K562 (cell line): ENCODE data around the gene MRTFB. TPM values are rescaled to one million over a fixed set of nuclear protein-coding genes. Genes with fewer than 3 reads are reported as not detected.
A peak's percentile ranks its signal among the peaks of the same experiment; 100 is the strongest.

Source experiments
- ATF7 ChIP-seq: fragments of 450-650 bp; IDR thresholded peaks from 2 replicates; pipeline ENCODE4 v1.7.1; 2014; ENCODE audit warnings: mild to moderate bottlenecking, moderate library complexity
- BRF2 ChIP-seq: IDR thresholded peaks from 3 replicates; pipeline ENCODE4 v1.6.1; 2011; ENCODE audit warnings: borderline replicate concordance, mild to moderate bottlenecking; ENCODE audit not compliant: insufficient read length, insufficient read depth
- CEBPB ChIP-seq: fragments of 450-650 bp; IDR thresholded peaks from 2 replicates; pipeline ENCODE4 v1.6.1; 2016; ENCODE audit warnings: missing genetic modification characterization, missing compliant biosample characterization
- ETV6 ChIP-seq, 3 experiments: fragments of 150-350 bp in 1 of 3; sonication (generic) in 1 of 3; formaldehyde crosslinking in 1 of 3; IDR thresholded peaks; 2 replicates each; pipeline versions ENCODE4 v1.6.1 to v1.8.0; 2014 to 2022; ENCODE audit warnings: borderline replicate concordance in 2 of 3, low read depth in 2 of 3, antibody characterized with exemption in 1 of 3, low read length in 1 of 3, mild to moderate bottlenecking in 1 of 3, missing genetic modification reagents in 1 of 3
- FOXO4 ChIP-seq: fragments of 450-650 bp; formaldehyde crosslinking; IDR thresholded peaks from 2 replicates; pipeline ENCODE4 v1.4.0; 2020; ENCODE audit warnings: mild to moderate bottlenecking, moderate library complexity
- GATA2 ChIP-seq: sonication (generic); formaldehyde crosslinking; IDR thresholded peaks from 2 replicates; pipeline ENCODE4 v1.4.0; 2020; ENCODE audit warnings: mild to moderate bottlenecking, missing genetic modification reagents
- KAT8 ChIP-seq: fragments of 450-650 bp; IDR thresholded peaks from 2 replicates; pipeline ENCODE4 v1.6.1; 2016; ENCODE audit warnings: low read depth, mild to moderate bottlenecking
- MEF2A ChIP-seq: IDR thresholded peaks from 2 replicates; pipeline ENCODE4 v1.6.1; 2011; ENCODE audit warnings: low read depth, mild to moderate bottlenecking, low read length, moderate library complexity; ENCODE audit not compliant: control insufficient read depth
- SFPQ ChIP-seq: fragments of 200-400 bp; formaldehyde crosslinking; IDR thresholded peaks from 2 replicates; pipeline ENCODE4 v1.6.1; 2017; ENCODE audit warnings: mild to moderate bottlenecking, low read depth, low read length, moderate library complexity
- SNAPC5 ChIP-seq: fragments of 250-450 bp; sonication (Bioruptor Pico); IDR thresholded peaks from 2 replicates; pipeline ENCODE4 v1.8.0; 2021; ENCODE audit warnings: moderate library complexity, mild to moderate bottlenecking, inconsistent platforms
- STAT5A ChIP-seq: IDR thresholded peaks from 2 replicates; pipeline ENCODE4 v1.6.1; 2012; ENCODE audit warnings: low read length, inconsistent platforms, borderline replicate concordance
- ZNF184 ChIP-seq: sonication (generic); formaldehyde crosslinking; IDR thresholded peaks from 2 replicates; pipeline ENCODE4 v1.5.0; 2020; ENCODE audit warnings: missing genetic modification reagents
- ZNF609 ChIP-seq: sonication (generic); formaldehyde crosslinking; IDR thresholded peaks from 2 replicates; pipeline ENCODE4 v1.8.1; 2023; ENCODE audit warnings: missing genetic modification reagents, mild to moderate bottlenecking, borderline replicate concordance
- polyA plus RNA-seq, 8 experiments: library from polyadenylated mRNA; depleted of rRNA in 4 of 8; stranded (reverse) in 5 of 8; unstranded in 3 of 8; fragments of >200 nt; fragmentation: Nextera tagmentation in 2 of 8; fragmentation: Illumina TruSeq in 1 of 8; extraction: Ambion mirVana in 2 of 8; extraction: Trizol in 1 of 8; gene quantifications; 2 replicates each; pipeline versions ENCODE4 v1.2.1 to v1.2.3, GENCODE V29; 2011 to 2014; ENCODE audit warnings: inconsistent platforms in 1 of 8, missing spikeins in 1 of 8
- total RNA-seq, 7 experiments: library from RNA; depleted of rRNA in 6 of 7; stranded (reverse); fragments of >200 nt in 6 of 7; fragmentation: Illumina TruSeq in 2 of 7; extraction: Trizol in 2 of 7; gene quantifications; 2 replicates each; pipeline versions ENCODE4 v1.2.1 to v1.2.3, GENCODE V29; 2011 to 2021; ENCODE audit warnings: low replicate concordance in 1 of 7

Gene MRTFB
- total and polyA plus RNA-seq, 9 of the 15 experiments (the other 6 are each of a cell fraction or from before 2014, with no cell fraction given), result 2.2 to 12.7 (median 7.0) TPM

- no peak for TF ChIP-seq SFPQ
- no peak for TF ChIP-seq MEF2A
- no peak; the same call in 1 of the 2 replicates for TF ChIP-seq STAT5A
- TF ChIP-seq SNAPC5 (CRISPR knock-in tag), result no peak
- TF ChIP-seq FOXO4 (CRISPR knock-in tag), result no peak
- TF ChIP-seq ETV6 (IDR thresholded peaks at IDR 0.05; ENCODE audit: borderline replicate concordance in 1 of 2, low read depth in 2 of 2, low read length in 1 of 2), result no peak
- TF ChIP-seq ETV6 (CRISPR knock-in tag; IDR thresholded peaks at IDR 0.05; ENCODE audit: borderline replicate concordance), result no peak
- TF ChIP-seq ZNF609 (CRISPR knock-in tag), result no peak
- TF ChIP-seq GATA2 (CRISPR knock-in tag), result no peak
- TF ChIP-seq CEBPB (tag), result no peak
- TF ChIP-seq KAT8, result no peak
- peak; percentile 74; the same call in 1 of the 2 replicates for TF ChIP-seq ATF7
- TF ChIP-seq ZNF184 (CRISPR knock-in tag), result no peak
- no peak for TF ChIP-seq BRF2
Observed at GRCh38 chr16:14285513-14286367, 214.6 kb downstream of the MRTFB start (continued).
